GDM1 (cell line): ENCODE measurements around the gene PDCD7.
"Not testable (repeated sequence)": the region's sequence is repeated elsewhere in the genome, so short reads cannot be mapped to it uniquely, and the experiment has no call there.

ENCODE experiments used
- DNase-seq: peaks from one replicate; lab custom pipeline; 2025; lab: John Stamatoyannopoulos, UW

Gene PDCD7

GRCh38 chr15:65091946-65092770 lies 41.5 kb downstream of the PDCD7 start:
- DNase-seq, result no peak

- no peak for DNase-seq
Measured at GRCh38 chr15:65089206-65089824, 44.3 kb downstream of the PDCD7 start.

GRCh38 chr15:65088643-65089021 lies 45.0 kb downstream of the PDCD7 start:
- DNase-seq, result no peak

GRCh38 chr15:65087873-65088642 lies 45.5 kb downstream of the PDCD7 start:
- no peak for DNase-seq

GRCh38 chr15:65087411-65087810 lies 46.2 kb downstream of the PDCD7 start:
- DNase-seq, result no peak

- DNase-seq, result no peak
Measured at GRCh38 chr15:65086680-65087111, 46.9 kb downstream of the PDCD7 start.

GRCh38 chr15:65085990-65086679 lies 47.5 kb downstream of the PDCD7 start:
- no peak for DNase-seq

- no peak for DNase-seq
Measured at GRCh38 chr15:65085207-65085753, 48.3 kb downstream of the PDCD7 start.

GRCh38 chr15:65084500-65085206 lies 49.0 kb downstream of the PDCD7 start:
- DNase-seq, result no peak

- no peak for DNase-seq
Measured at GRCh38 chr15:65083262-65083701, 50.3 kb downstream of the PDCD7 start.

GRCh38 chr15:65082303-65082953 lies 51.2 kb downstream of the PDCD7 start:
- DNase-seq, result peak; percentile 29

- DNase-seq, result no peak
Measured at GRCh38 chr15:65081758-65082157, 51.9 kb downstream of the PDCD7 start.

GRCh38 chr15:65081270-65081669 lies 52.3 kb downstream of the PDCD7 start:
- DNase-seq, result no peak

GRCh38 chr15:65079580-65079979 lies 54.0 kb downstream of the PDCD7 start:
- no peak for DNase-seq

- no peak for DNase-seq
Measured at GRCh38 chr15:65077981-65078352, 55.6 kb downstream of the PDCD7 start.

GRCh38 chr15:65077291-65077980 lies 56.2 kb downstream of the PDCD7 start:
- DNase-seq, result no peak

GRCh38 chr15:65076486-65077290 lies 56.9 kb downstream of the PDCD7 start, which contains the start of gene KBTBD13:
TSS of gene KBTBD13 (plus strand) at chr15:65076746. CDS start at chr15:65076816, 70 bp downstream.
- DNase-seq, result no peak

GRCh38 chr15:65075607-65076395 lies 57.8 kb downstream of the PDCD7 start:
- DNase-seq, result not testable (repeated sequence)
